Osteoblast (primary cell): ENCODE data around the gene TCF7L2. TPM values are rescaled to one million over a fixed set of nuclear protein-coding genes. Genes with fewer than 3 reads are reported as not detected.

Experiments
- DNase-seq: peaks from one replicate; pipeline ENCODE4 v3.0.0; 2011; ENCODE audit warnings: low spot score, mixed read lengths; ENCODE audit not compliant: insufficient read length; ENCODE audit errors: missing footprints
- H2AFZ ChIP-seq: 2 replicates; pipeline ENCODE4 v1.6.0; 2011; ENCODE audit warnings: mild to moderate bottlenecking, low read length
- H3K27ac ChIP-seq: 2 replicates; pipeline ENCODE4 v1.5.1; 2011; ENCODE audit warnings: mild to moderate bottlenecking, low read depth, low read length, moderate library complexity
- H3K27me3 ChIP-seq: 2 replicates; pipeline ENCODE4 v1.6.0; 2012; ENCODE audit warnings: mild to moderate bottlenecking, control low read depth, inconsistent platforms, low read length, moderate library complexity; ENCODE audit not compliant: insufficient read depth
- H3K36me3 ChIP-seq: 2 replicates; pipeline ENCODE4 v1.5.1; 2011; ENCODE audit warnings: mild to moderate bottlenecking, low read length, control low read depth, moderate library complexity; ENCODE audit not compliant: insufficient read depth
- H3K4me1 ChIP-seq: 2 replicates; pipeline ENCODE4 v1.5.1; 2011; ENCODE audit warnings: mild to moderate bottlenecking, low read length, control low read depth, moderate library complexity; ENCODE audit not compliant: insufficient read depth
- H3K4me2 ChIP-seq: 2 replicates; pipeline ENCODE4 v1.6.0; 2011; ENCODE audit warnings: mild to moderate bottlenecking, low read length; ENCODE audit not compliant: insufficient read depth
- H3K4me3 ChIP-seq: fragments of 200-600 bp; sonication (generic); 3 replicates; pipeline ENCODE4 v1.5.1; 2012; ENCODE audit warnings: mild to moderate bottlenecking, low read length, inconsistent platforms; ENCODE audit not compliant: insufficient read depth
- H3K79me2 ChIP-seq: 2 replicates; pipeline ENCODE4 v1.6.0; 2012; ENCODE audit warnings: mild to moderate bottlenecking, low read length, control low read depth, inconsistent platforms; ENCODE audit not compliant: insufficient read depth
- H3K9me3 ChIP-seq: 2 replicates; pipeline ENCODE4 v1.5.1; 2011; ENCODE audit warnings: low read depth, low read length, control low read depth
- H4K20me1 ChIP-seq: 2 replicates; pipeline ENCODE4 v1.6.0; 2012; ENCODE audit warnings: mild to moderate bottlenecking, low read length, control low read depth; ENCODE audit not compliant: insufficient read depth
- CTCF ChIP-seq: IDR thresholded peaks from 2 replicates; pipeline ENCODE4 v1.5.1; 2011; ENCODE audit warnings: mild to moderate bottlenecking, low read depth, low read length, moderate library complexity; ENCODE audit errors: extremely low read depth
- total RNA-seq: library from RNA; depleted of rRNA; stranded (reverse); fragments of >200 nt; gene quantifications from 2 replicates; pipeline ENCODE4 v1.2.3, GENCODE V29; 2012

The TCF7L2 gene
- total RNA-seq, 1 donor = 9.0 TPM

- Histone ChIP-seq H3K4me2 (no peak overlapping the region), H3K9me3 (no peaks in the 10 kb centered on the region), H3K4me1 (no peaks in the 10 kb centered on the region), H4K20me1 (no peaks in the 10 kb centered on the region), H3K36me3 (peaks cover 47% of the 10 kb centered on the region), H3K27me3 (no peaks in the 10 kb centered on the region), H3K4me3 (no peak overlapping the region), H3K27ac (no peak overlapping the region), H3K79me2 (no peaks in the 10 kb centered on the region), H2AFZ (no peak overlapping the region)
- no peak for DNase-seq
- no peak for TF ChIP-seq CTCF
Measured at GRCh38 chr10:113148071-113148825, 198.2 kb downstream of the TCF7L2 start.

GRCh38 chr10:113148901-113149300 lies 198.9 kb downstream of the TCF7L2 start:
- Histone ChIP-seq H3K79me2 (no peaks in the 10 kb centered on the region), H2AFZ (no peak overlapping the region), H4K20me1 (no peaks in the 10 kb centered on the region), H3K4me3 (no peak overlapping the region), H3K27me3 (no peaks in the 10 kb centered on the region), H3K9me3 (no peaks in the 10 kb centered on the region), H3K36me3 (peaks cover 53% of the 10 kb centered on the region), H3K4me2 (no peak overlapping the region), H3K27ac (no peak overlapping the region), H3K4me1 (no peaks in the 10 kb centered on the region)
- DNase-seq = no peak
- no peak for TF ChIP-seq CTCF

- no peaks in the 10 kb centered on the region for H3K27me3 ChIP-seq
- no peak overlapping the region for H3K4me3 ChIP-seq
- H3K9me3 ChIP-seq = no peaks in the 10 kb centered on the region
- H3K27ac ChIP-seq = no peak overlapping the region
- H2AFZ ChIP-seq = no peak overlapping the region
- no peaks in the 10 kb centered on the region for H4K20me1 ChIP-seq
- H3K4me2 ChIP-seq = no peak overlapping the region
- H3K4me1 ChIP-seq = no peaks in the 10 kb centered on the region
- no peaks in the 10 kb centered on the region for H3K79me2 ChIP-seq
- DNase-seq = no peak
- H3K36me3 ChIP-seq = peaks cover 53% of the 10 kb centered on the region
- no peak for TF ChIP-seq CTCF
Measured at GRCh38 chr10:113149626-113150025, 199.6 kb downstream of the TCF7L2 start.

- H3K79me2 ChIP-seq = no peaks in the 10 kb centered on the region
- peaks cover 53% of the 10 kb centered on the region for H3K36me3 ChIP-seq
- no peak overlapping the region for H3K27ac ChIP-seq
- H4K20me1 ChIP-seq = no peaks in the 10 kb centered on the region
- no peak for DNase-seq
- no peaks in the 10 kb centered on the region for H3K9me3 ChIP-seq
- H3K4me1 ChIP-seq = no peaks in the 10 kb centered on the region
- no peak overlapping the region for H3K4me2 ChIP-seq
- no peak overlapping the region for H2AFZ ChIP-seq
- TF ChIP-seq CTCF = no peak
- H3K27me3 ChIP-seq = no peaks in the 10 kb centered on the region
- no peak overlapping the region for H3K4me3 ChIP-seq
Measured at GRCh38 chr10:113151190-113151666, 201.2 kb downstream of the TCF7L2 start.
